ENCODE results near the gene PEX7.

DNA sequence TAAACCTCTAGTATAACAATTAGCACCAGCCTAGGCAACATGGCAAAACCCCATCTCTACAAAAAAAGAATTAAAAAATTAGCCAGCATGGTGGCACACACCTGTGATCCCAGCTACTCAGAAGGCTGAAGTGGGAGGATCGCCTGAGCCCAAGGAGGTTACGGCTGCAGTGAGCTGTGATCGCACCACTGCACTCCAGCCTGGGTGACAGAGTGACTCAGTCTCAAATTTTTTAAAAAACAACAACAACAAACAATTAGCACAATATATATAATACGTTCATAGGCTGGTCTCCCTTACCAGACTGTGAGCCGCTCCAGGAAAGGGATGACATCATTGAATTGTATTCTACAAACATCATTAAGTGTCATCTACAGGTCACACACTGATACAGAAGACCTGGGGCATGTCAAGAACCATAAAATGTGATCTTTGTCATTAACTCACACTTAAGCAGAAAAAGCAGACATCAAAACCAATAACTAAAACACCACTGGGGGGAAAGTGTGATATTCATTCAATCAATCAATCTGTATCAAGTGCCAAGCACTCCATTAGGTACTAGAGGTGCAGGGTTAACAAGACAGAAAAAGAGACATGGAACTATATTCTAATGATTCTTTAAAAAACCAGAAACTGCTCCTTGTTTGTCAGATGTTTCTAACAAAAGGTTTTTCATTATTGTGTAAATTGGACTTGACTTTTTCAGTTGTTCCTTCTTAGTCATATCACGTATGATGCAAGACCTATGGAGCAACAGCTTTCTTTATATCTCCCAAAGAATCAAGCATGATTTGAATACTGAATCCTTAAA lies 48.0 kb upstream of the PEX7 start:
- TF ChIP-seq, protein P1, sequence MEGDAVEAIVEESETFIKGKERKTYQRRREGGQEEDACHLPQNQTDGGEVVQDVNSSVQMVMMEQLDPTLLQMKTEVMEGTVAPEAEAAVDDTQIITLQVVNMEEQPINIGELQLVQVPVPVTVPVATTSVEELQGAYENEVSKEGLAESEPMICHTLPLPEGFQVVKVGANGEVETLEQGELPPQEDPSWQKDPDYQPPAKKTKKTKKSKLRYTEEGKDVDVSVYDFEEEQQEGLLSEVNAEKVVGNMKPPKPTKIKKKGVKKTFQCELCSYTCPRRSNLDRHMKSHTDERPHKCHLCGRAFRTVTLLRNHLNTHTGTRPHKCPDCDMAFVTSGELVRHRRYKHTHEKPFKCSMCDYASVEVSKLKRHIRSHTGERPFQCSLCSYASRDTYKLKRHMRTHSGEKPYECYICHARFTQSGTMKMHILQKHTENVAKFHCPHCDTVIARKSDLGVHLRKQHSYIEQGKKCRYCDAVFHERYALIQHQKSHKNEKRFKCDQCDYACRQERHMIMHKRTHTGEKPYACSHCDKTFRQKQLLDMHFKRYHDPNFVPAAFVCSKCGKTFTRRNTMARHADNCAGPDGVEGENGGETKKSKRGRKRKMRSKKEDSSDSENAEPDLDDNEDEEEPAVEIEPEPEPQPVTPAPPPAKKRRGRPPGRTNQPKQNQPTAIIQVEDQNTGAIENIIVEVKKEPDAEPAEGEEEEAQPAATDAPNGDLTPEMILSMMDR (IDR thresholded peaks at IDR 0.05), result no peak
- no peak for TF ChIP-seq POLR2A (IDR thresholded peaks at IDR 0.05)
- TF ChIP-seq POLR2AphosphoS5 (IDR thresholded peaks at IDR 0.05; ENCODE audit: insufficient read depth in 1 of 2, low read depth in 1 of 2), result peak in 1 of 2 donors; percentile 81

Measured in vagina (tissue), 2 donors.